Stimulated activated CD4-positive, alpha-beta T cell treated with anti-CD3 and anti-CD28 coated beads, TNF-alpha, amount 100 ng/mL, for 48 hours (primary cell): ENCODE measurements around the gene ANKMY1.
A peak's percentile ranks its signal among the peaks of the same experiment; 100 is the strongest.
"Not testable (repeated sequence)": the region's sequence is repeated elsewhere in the genome, so short reads cannot be mapped to it uniquely, and the experiment has no call there.

ENCODE experiments used
- DNase-seq, 3 donors: peaks; one replicate each; pipeline ENCODE4 v3.0.0-alpha.2; 2020; ENCODE audit warnings: low read depth in 3 of 3

ANKMY1 gene

GRCh38 chr2:240521885-240522284, 35.9 kb downstream of the ANKMY1 start:
- not testable (repeated sequence) for DNase-seq

- no peak for DNase-seq
Measured at GRCh38 chr2:240520974-240521350, 36.8 kb downstream of the ANKMY1 start.

- no peak for DNase-seq
Measured at GRCh38 chr2:240520130-240520973, 37.4 kb downstream of the ANKMY1 start.

GRCh38 chr2:240519396-240520129, 38.2 kb downstream of the ANKMY1 start:
- no peak for DNase-seq

- DNase-seq: no peak
Measured at GRCh38 chr2:240518981-240519380, 38.8 kb downstream of the ANKMY1 start.

- DNase-seq: no peak
Measured at GRCh38 chr2:240517342-240517741, 40.4 kb downstream of the ANKMY1 start.

GRCh38 chr2:240514631-240515030, 43.2 kb downstream of the ANKMY1 start:
- DNase-seq: no peak

- peak; percentile 68 to 77 (median 75) for DNase-seq
Measured at GRCh38 chr2:240513549-240514287, 44.1 kb downstream of the ANKMY1 start.

GRCh38 chr2:240512666-240513535, 44.9 kb downstream of the ANKMY1 start:
- DNase-seq: no peak

- no peak for DNase-seq
Measured at GRCh38 chr2:240512109-240512485, 45.7 kb downstream of the ANKMY1 start.

GRCh38 chr2:240511351-240512108, 46.3 kb downstream of the ANKMY1 start:
- DNase-seq: no peak

GRCh38 chr2:240510513-240511210, 47.1 kb downstream of the ANKMY1 start:
- DNase-seq: no peak

- no peak for DNase-seq
Measured at GRCh38 chr2:240509667-240510512, 47.9 kb downstream of the ANKMY1 start.

GRCh38 chr2:240508832-240509545, 48.8 kb downstream of the ANKMY1 start:
- no peak for DNase-seq

GRCh38 chr2:240507778-240508251, 50.0 kb downstream of the ANKMY1 start:
- no peak for DNase-seq

GRCh38 chr2:240507060-240507777, 50.6 kb downstream of the ANKMY1 start:
- no peak for DNase-seq

- no peak for DNase-seq
Measured at GRCh38 chr2:240506406-240507059, 51.3 kb downstream of the ANKMY1 start.
